GM21576 (cell line): Measurements from ENCODE around the gene AFF3.
"Not testable (repeated sequence)": the region's sequence is repeated elsewhere in the genome, so short reads cannot be mapped to it uniquely, and the experiment has no call there.

Experiments used
- ATAC-seq: cut with Tn5 transposase; IDR thresholded peaks from one replicate; pipeline ENCODE4 v1.9.1; 2021; ENCODE audit warnings: mild to moderate bottlenecking, moderate library complexity; ENCODE audit not compliant: unreplicated experiment

Gene AFF3

GRCh38 chr2:99545604-99546003, 596.8 kb downstream of the AFF3 start:
- ATAC-seq: no peak

- ATAC-seq: no peak
These were observed 597.3 kb downstream of the AFF3 start for GRCh38 chr2:99545066-99545465.

- ATAC-seq: no peak
These were observed 597.8 kb downstream of the AFF3 start for GRCh38 chr2:99544608-99545007.

DNA sequence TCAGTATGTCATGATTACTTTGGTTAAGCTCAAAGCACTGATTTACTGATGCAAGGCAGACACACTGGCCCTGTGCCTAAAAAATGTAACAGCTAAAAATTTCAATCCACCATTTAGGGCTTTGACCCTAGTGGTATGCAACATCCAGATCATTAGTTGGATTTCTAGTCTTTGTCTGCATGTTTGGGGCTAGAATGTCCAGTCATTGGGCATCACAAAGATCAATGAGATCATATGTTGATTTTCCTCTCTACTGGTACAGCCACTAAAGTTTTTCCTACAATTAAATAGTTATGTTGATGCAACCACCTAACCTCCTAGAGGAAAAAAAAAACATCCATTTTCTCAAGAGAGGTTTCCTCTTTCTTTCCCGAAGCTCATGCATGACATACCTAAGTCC, 599.1 kb downstream of the AFF3 start:
- ATAC-seq: no peak

DNA sequence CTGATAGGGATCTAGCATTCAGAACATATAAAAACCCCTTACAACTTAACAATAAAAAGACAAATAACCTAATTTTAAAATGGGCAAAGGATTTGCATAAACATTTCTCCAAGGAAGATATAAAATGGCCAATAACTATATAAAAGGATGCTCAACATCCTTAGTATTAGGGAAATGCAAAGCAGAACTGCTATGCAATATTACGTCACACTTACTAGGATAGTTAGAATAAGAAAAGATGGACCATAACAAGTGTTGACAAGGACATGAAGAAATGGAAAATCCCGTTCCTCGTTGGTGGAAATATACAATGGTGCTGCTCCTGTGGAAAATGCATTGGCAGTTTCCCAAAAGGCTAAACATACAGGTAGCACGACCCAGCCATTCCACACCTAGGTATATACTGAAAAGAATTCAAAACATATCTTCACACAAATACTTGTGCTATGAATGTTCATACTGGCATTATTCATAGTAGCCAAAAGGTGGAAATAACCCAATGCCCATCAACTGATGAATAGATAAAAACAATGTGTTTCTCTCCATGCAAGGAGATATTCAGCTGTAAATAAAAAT, 604.4 kb downstream of the AFF3 start:
- ATAC-seq: no peak

GRCh38 chr2:99524056-99524455, 618.3 kb downstream of the AFF3 start:
- ATAC-seq: no peak

- ATAC-seq: no peak
These were observed 620.2 kb downstream of the AFF3 start for GRCh38 chr2:99522157-99522556.

DNA sequence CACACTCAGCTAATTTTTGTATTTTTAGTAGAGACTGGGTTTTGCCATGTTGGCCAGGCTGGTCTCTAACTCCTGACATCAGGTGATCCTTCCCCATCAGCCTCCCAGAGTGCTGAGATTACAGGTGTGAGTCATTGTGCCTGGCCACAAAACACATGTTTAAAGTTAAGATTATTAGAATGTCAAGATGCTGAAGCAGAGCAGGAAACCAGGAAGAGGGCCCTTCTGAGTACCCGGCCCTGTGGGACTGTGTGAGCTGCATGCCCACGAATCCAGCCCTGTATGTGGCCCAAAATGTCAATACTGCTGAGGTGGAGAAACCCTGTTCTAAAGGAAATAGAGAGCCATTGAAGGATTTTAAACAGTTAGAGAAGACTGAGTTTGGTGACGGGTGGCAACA, 621.6 kb downstream of the AFF3 start:
- ATAC-seq: no peak

GRCh38 chr2:99520195-99520594, 622.2 kb downstream of the AFF3 start:
- ATAC-seq: no peak

DNA sequence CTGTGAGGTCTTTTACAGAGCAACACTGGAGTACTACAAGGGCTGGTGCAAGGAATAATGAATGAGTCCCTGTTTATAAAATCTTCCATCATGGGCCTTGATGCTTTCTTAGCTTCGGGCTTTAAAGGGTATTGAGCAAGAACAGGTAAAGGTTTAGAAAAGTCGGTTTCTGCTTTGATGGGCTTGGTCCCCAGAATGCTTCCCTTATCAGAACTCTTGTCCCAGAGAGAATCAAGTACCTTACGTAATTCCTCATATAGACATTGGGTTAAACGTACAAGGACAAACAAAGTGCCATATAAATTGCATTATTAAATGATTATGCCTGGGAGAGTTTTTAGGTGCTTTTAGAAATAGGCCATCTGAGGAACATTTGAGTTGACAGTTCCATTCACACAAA, 628.0 kb downstream of the AFF3 start:
- no peak for ATAC-seq

DNA sequence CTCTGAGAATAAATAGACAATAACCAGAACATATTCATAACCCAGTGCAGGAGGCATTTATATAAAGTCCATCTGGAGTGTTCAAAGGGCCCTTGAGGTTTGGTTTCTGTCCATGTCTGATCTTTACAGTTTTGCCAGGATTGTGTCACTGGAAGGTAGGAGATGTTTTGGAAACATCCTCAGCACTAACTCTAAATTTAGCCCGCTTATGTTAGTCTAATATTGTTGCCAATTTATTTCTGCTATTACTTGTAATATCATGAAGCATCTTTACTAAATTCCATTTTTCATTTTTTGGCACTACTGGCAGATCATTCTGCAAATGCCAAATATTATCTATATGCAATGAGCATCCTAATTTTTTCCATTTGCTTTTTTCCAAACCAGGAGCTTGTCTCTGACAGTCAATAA, 630.2 kb downstream of the AFF3 start:
- no peak for ATAC-seq

DNA sequence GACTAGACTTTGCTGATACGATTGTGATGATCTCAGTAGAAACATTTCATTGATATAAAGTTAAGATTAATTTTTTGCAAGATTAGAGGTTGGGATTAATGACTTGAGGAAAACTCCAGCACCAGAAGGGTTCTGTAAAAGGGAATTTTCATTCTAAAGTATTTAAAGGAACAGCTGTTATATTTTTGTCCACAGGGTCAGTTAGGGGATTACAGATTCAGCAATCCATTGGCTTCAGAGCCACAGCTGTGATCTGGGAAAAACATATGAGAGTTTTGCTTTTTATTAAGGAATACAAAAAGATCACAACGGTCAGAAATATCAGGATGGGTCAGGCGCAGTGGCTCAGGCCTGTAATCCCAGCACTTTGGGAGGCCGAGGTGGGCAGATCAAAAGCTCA, 633.0 kb downstream of the AFF3 start:
- no peak for ATAC-seq

DNA sequence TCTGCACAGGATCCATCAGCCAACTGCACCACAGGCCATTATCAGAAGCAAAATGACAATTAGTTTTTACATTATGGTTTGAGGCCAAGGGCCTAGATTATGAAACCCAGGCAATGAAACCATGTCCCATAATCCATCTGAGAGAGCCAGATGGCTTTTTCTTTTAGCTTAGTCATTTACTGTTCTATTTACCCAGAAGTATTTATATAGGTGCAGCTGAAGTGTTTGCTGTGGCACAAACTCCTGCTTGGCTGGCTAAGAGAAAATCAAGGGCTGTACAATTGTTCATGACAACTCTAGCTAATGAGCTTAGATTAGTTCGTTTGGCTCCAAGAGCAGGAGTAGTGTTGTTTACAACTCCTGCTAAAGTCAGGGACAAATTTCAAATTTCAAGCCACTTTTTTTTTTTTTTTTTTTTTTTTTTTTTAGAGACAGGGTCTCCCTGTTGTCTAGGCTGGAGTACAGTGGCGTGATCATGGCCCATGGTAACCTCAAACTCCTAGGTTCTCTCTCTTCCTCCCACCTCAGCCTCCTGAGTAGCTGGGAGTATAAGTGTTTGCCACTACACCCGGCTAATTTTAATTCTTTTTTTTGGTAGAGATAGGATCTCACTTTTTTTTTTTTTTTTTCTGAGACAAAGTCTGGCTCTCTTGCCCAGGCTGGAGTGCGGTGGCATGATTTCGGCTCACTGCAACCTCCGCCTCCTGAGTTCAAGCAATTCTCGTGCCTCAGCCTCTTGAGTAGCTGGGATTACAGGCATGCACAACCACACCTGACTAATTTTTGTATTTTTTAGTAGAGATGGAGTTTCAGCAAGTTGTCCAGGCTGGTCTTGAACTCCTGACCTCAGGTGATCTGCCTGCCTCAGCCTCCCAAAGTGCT, 634.2 kb downstream of the AFF3 start:
- ATAC-seq: no peak

DNA sequence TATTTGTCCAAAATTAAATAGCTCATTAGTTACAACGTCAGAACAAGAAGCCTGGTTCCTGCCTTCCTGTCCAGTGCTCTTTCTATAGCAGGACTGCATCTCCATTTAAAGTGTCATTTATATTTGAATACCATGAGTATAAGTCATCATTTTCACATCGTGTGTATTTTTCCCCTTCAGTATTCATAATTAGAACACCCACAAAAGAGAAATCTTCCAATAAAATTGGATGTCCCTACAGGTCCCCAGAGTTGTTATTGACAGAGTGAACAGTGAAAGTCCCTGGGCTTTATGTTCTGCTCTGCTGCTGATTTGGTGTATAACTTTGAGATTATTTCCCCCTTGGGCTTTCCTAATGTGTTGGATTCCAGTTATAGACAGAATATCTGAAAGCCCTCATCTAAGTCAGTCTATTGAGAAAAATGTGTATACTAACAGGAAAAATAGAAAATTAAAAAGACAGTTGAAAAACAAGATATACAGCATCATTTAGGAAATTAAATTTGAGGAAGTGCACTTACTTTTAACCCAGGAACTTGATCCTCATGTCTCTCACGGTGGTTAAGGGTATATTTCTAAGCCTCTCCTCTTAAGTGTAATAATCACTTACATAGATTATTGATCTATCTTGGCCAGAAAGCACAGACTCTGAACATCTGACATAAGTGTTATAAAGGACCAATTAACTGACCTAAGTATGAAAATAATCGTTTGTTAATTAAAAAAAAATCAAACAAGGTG, 637.4 kb downstream of the AFF3 start:
- no peak for ATAC-seq

DNA sequence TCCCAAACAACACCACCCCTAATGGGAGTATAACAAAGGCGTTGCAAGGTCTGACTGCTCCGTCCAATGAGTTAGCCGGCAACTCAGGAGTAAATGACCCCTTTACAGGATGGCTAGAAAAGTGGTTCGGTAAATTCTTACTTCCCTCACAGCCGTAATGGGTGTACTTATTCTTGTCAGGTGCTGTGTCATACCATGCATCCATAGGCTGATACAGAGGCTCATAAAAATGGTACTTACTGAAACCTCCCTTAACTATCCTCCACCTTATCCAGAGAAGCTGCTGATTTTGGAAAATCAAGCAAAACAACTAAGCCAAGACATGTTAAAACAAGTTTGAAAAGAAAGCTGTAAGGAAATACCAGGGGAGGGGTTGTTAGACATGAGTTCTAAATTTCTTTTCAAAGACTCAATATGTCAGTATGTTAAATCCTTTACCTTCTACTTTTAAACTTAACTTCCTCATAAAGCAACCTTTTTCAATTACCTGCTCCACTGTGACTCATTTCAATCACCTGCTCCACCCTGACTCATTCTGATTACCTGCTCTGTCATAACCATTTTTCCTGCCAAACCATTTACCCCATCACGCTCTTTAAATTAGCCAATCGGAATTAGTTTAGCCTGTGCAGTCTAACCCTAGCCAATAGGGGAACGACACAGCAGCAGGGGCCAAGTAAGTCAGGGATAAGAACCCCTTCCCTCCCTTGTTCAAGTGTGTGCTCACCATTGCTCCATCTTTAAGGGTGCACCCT, 638.6 kb downstream of the AFF3 start:
- ATAC-seq: not testable (repeated sequence)

DNA sequence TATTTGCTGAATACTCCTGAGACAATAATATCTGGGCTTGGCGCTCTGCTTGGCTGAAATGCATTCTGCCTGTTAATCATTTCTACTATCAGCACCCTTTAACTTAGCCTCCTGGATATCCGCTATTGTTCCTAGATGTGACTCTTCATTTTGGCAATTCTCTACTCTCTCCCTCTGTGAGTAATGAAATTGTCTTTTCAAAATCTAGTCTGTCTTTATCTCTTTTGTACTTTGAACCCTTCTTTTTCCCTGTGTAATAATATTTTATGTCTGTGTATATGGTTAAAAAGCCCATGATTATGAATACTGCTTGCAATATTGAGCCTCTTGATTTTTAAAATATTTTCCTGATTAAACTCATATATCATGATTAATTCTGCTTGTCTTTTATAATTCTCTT, 646.4 kb downstream of the AFF3 start:
- ATAC-seq: no peak
